ENCODE results near the gene ZBTB48.

GRCh38 chr1:6580119-6580592 is 362 bp downstream of the ZBTB48 start:
- TF ChIP-seq CTCF (IDR thresholded peaks at IDR 0.05) (no peak), POLR2A (IDR thresholded peaks at IDR 0.05) (no peak)

All from uterus (tissue), 2 donors.